ENCODE measurements around the gene ROR2. TPM values are rescaled to one million over a fixed set of nuclear protein-coding genes. Genes with fewer than 3 reads are reported as not detected.

The ROR2 gene
- total RNA-seq, 4 donors from 2014 or later: 9.5 to 17.7 (median 15.9) TPM

DNA sequence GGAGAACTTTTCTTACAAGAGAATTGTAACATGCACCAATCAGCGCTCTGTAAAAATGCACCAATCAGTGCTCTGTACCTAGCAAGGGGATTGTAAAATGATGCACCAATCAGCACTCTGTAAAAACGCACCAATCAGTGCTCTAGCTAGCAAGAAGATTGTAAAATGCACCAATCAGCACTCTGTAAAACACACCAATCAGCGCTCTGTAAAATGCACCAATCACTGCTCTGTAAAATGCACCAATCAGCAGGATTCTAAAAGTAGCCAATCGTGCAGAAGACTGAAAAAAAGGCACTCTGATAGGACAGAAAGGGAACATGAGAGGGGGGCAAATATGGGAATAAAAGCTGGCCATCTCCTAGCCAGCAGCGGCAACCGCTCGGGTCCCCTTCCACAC is 233.2 kb downstream of the ROR2 start:
- intact Hi-C loops (cut with DNase I): no loop called here
- Histone ChIP-seq H3K27me3 (no peaks in the 10 kb centered on the region), H3K36me3 (no peaks in the 10 kb centered on the region), H3K27ac (no peak overlapping the region), H3K9me3 (no peaks in the 10 kb centered on the region), H3K4me3 (replicated peaks in 1 of 3) (no peak overlapping the region), H3K4me1 (peaks cover 3 to 5% of the 10 kb centered on the region in 2 donors)
- TF ChIP-seq, protein P1, sequence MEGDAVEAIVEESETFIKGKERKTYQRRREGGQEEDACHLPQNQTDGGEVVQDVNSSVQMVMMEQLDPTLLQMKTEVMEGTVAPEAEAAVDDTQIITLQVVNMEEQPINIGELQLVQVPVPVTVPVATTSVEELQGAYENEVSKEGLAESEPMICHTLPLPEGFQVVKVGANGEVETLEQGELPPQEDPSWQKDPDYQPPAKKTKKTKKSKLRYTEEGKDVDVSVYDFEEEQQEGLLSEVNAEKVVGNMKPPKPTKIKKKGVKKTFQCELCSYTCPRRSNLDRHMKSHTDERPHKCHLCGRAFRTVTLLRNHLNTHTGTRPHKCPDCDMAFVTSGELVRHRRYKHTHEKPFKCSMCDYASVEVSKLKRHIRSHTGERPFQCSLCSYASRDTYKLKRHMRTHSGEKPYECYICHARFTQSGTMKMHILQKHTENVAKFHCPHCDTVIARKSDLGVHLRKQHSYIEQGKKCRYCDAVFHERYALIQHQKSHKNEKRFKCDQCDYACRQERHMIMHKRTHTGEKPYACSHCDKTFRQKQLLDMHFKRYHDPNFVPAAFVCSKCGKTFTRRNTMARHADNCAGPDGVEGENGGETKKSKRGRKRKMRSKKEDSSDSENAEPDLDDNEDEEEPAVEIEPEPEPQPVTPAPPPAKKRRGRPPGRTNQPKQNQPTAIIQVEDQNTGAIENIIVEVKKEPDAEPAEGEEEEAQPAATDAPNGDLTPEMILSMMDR (IDR thresholded peaks at IDR 0.05): no peak
- no peak for TF ChIP-seq POLR2A (IDR thresholded peaks at IDR 0.05)
- DNase-seq: no peak
- 93 to 95% methylated on average over 7 of the region's 7 CpGs for WGBS, 2 donors

DNA sequence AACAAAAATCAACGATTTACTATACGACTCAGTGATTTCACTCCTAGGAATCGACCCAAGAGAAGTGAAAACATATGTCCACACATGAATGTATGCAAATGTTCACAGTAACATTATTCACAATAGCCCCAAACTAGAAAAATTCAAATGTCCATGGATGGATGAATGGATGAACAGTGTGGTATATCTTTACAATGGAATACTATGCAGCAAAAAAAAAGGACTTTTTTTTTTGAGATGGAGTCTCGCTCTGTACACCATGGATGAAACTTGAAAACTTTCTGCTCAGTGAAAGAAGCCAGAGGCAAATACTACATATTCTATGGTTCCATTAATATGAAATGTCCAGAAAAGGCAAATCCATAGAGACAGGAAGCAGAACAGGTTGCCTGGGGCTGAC is 233.8 kb downstream of the ROR2 start:
- peaks cover 3 to 5% of the 10 kb centered on the region in 2 donors for H3K4me1 ChIP-seq
- H3K9me3 ChIP-seq: no peaks in the 10 kb centered on the region
- no peak overlapping the region for H3K27ac ChIP-seq
- TF ChIP-seq, protein P1 (IDR thresholded peaks at IDR 0.05): no peak
- no peak for TF ChIP-seq POLR2A (IDR thresholded peaks at IDR 0.05)
- no peaks in the 10 kb centered on the region for H3K27me3 ChIP-seq
- no peak for DNase-seq
- WGBS, 2 donors: 95 to 96% methylated on average over 4 of the region's 4 CpGs
- H3K4me3 ChIP-seq (replicated peaks in 1 of 3): no peak overlapping the region
- no peaks in the 10 kb centered on the region for H3K36me3 ChIP-seq
- intact Hi-C loops (cut with DNase I): no loop called here

DNA sequence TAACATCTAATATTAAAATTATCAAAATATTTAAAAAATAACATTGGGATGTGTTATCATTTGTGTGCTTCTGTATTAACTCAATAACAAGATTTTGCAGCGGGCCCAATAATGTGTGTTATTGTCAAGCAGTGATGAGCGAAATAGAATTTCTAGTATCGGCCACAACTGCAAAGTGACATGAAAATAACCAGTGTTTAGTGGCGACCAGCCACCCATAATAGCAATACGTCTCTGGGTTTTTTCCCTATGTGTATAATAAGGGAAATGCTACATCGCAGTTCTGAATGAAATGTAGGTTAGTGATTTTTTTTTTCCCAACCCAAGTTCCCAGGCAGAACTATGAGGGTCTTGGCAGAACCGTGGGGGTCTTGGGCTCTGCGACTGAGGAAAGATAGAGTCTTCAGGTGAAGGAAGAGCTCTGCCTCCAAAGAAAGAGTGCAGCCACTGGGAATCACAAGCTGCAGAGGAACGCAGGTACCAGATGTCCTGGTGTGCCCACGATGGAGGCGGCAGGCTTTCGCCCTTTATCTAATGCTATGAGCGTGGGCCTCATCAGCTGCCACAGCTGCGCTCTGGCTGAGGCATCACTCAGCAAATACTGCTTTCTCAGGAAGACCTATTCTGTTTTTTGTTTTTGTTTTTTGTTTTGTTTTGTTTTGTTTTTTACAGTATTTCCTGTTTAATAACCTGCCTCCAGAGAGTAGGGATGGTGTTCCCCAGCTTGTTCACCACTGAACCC is 235.0 kb downstream of the ROR2 start:
- 83 to 84% methylated on average over 14 of the region's 14 CpGs for WGBS, 2 donors
- no peak for TF ChIP-seq POLR2A (IDR thresholded peaks at IDR 0.05)
- TF ChIP-seq, protein P1 (IDR thresholded peaks at IDR 0.05): no peak
- H3K4me3 ChIP-seq (replicated peaks in 1 of 3): peak overlapping the region in 1 of 3 donors; percentile 15
- H3K9me3 ChIP-seq: no peaks in the 10 kb centered on the region
- no peaks in the 10 kb centered on the region for H3K27me3 ChIP-seq
- no peak for DNase-seq
- H3K4me1 ChIP-seq: peaks cover 3 to 5% of the 10 kb centered on the region in 2 donors
- intact Hi-C loops (cut with DNase I): no loop called here
- H3K27ac ChIP-seq: no peak overlapping the region
- H3K36me3 ChIP-seq: no peaks in the 10 kb centered on the region

DNA sequence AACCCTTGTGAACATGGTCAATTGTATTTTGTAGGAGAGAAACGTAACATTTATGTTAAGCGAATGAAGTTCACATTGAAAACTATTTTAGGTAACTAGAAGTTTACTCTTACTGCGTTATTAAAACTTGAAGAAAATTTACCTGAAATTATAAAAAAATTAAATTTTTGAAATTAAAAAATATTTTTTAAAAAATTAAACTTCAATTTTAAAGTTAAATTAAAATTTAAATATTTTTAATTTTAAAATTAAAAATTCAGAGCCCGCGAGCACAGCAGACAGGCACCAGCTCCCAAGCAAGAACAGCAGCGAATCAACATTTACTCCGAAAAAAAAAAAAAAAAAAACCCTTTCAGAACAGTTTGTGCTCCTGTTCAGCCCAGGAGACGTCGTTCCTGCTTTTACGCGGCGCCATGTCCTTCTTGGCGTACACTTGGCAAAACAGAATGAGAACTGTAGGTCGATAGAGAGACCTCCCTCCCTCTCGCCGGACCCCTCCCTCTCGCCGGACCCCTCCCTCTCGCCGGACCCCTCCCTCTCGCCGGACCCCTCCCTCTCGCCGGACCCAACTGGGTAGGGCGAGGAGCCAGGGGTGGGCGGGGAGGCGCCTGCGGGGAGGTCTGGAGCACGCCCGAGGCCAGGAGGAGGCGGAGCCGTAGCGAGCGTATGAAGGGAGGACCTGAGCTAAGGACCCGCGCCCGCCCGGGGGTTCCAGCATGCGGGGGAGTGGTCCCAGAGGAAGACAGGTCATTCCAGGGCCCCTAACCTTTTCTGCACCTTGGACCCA is 235.8 kb downstream of the ROR2 start:
- H3K27me3 ChIP-seq: no peaks in the 10 kb centered on the region
- WGBS, 2 donors: 21 to 42% methylated on average over 31 to 35 of the region's 39 CpGs
- H3K9me3 ChIP-seq: no peaks in the 10 kb centered on the region
- peak; percentile 74 to 79 for DNase-seq
- TF ChIP-seq, protein P1 (IDR thresholded peaks at IDR 0.05): no peak
- TF ChIP-seq POLR2A (IDR thresholded peaks at IDR 0.05): peak in 1 of 2 donors; percentile 39
- H3K27ac ChIP-seq: peak overlapping the region in 2 of 3 donors; percentile 15 to 59
- peak overlapping the region in 1 of 3 donors; percentile 15 for H3K4me3 ChIP-seq (replicated peaks in 1 of 3)
- H3K4me1 ChIP-seq: peaks cover 3 to 5% of the 10 kb centered on the region in 2 donors
- intact Hi-C loops (cut with DNase I): no loop called here
- no peaks in the 10 kb centered on the region for H3K36me3 ChIP-seq

DNA sequence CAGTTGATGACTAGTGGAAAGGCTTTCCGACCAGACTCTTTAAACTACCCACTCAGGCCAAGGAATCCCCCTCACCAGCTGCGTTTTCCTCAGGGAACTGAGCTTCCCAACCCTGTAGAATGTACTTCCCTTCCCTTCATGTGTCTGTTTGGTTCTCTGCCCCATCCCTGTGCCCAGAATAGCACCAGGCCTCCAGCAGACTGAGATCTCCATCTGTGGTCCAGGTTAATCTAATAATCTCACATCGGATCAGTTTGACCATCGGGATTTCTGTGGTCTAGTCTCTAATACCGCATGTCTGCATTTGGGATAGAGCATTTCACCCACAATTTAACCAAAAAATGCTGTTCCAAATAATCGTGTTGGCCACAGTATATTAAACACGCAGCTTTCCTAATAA is 237.2 kb downstream of the ROR2 start:
- intact Hi-C loops (cut with DNase I): no loop called here
- WGBS, 2 donors: 89 to 90% methylated on average over 7 of the region's 7 CpGs

More for the DNA sequence above, 237.2 kb downstream of the ROR2 start:
- H3K27ac ChIP-seq: no peak overlapping the region
- no peak overlapping the region for H3K4me3 ChIP-seq (replicated peaks in 1 of 3)
- H3K27me3 ChIP-seq: no peaks in the 10 kb centered on the region
- H3K36me3 ChIP-seq: no peaks in the 10 kb centered on the region
- no peaks in the 10 kb centered on the region for H3K9me3 ChIP-seq
- no peak for TF ChIP-seq POLR2A (IDR thresholded peaks at IDR 0.05)
- TF ChIP-seq, protein P1 (IDR thresholded peaks at IDR 0.05): no peak
- no peak for DNase-seq
- H3K4me1 ChIP-seq: peaks cover 3 to 5% of the 10 kb centered on the region in 2 donors

All from thyroid gland (tissue), 4 donors.